DMS53 (cell line): ENCODE results near the gene SLC7A1.
"Not testable (repeated sequence)": the region's sequence is repeated elsewhere in the genome, so short reads cannot be mapped to it uniquely, and the experiment has no call there.

ENCODE experiments used
- DNase-seq: peaks from one replicate; lab custom pipeline; 2025; lab: John Stamatoyannopoulos, UW

SLC7A1 gene

GRCh38 chr13:29595380-29596063, at the start of gene SLC7A1:
Gene SLC7A1, minus strand, starts transcription at chr13:29595688. Its CDS starts 59,500 bp downstream, at chr13:29536188.
- DNase-seq, result peak; percentile 97

GRCh38 chr13:29640665-29641064, 45.2 kb upstream of the SLC7A1 start:
- DNase-seq, result no peak

DNA sequence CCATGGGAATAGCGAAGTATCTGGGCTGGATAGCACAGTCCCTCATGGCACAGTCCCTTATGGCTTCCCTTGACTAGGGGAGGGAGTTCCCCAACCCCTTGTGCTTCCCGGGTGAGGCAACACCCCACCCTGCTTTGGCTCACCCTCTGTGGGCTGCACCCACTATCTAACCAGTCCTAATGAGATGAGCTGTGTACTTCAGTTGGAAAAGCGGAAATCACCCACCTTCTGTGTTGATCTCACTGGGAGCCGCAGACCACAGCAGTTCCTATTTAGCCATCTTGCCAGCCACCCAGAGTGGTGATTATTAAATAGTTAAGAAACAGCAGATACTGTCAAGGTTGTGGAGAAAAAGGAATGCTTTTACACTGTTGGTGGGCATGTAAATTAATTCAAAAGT, 41.3 kb upstream of the SLC7A1 start:
- not testable (repeated sequence) for DNase-seq

GRCh38 chr13:29624997-29625396, 29.5 kb upstream of the SLC7A1 start:
- DNase-seq, result no peak

GRCh38 chr13:29621841-29622240, 26.4 kb upstream of the SLC7A1 start:
- no peak for DNase-seq

GRCh38 chr13:29621051-29621800, 25.7 kb upstream of the SLC7A1 start:
- peak; percentile 3 for DNase-seq

DNA sequence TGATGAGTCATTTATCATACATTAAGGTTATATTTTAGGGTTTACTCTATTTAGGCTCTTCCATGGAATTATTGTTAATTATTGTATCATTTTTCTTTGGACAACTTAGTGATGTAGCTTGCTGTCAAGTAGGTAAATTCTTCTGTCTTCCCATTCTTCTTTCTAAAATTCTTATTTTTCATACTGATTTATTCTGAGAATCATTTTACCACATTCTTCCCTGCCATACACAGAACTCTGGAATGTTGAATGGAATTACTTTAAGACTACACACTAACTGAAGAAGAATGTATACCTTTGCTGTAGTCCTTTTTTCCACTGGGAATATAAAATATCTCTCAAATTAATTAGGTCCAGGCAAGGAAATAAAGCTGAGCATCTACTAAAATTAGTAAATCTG, 24.5 kb upstream of the SLC7A1 start:
- no peak for DNase-seq

DNA sequence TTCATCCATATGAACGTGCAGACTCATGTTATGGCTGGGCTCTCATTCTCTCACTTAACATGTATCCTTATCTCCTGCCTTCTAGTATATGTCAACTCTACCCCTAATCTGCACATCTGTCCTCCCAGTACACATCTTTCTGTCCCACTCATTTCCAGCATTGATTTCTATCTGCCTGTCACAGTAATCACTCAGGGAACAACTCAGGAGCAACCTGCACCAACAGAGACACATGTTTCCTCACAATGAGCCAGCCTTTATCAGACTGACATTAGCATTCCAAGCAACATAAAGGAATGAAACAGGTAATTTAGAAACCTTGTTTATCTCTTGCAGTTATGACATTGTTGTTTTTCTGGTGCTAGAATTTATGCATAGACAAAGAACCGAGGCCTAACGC, 17.6 kb upstream of the SLC7A1 start:
- no peak for DNase-seq

DNA sequence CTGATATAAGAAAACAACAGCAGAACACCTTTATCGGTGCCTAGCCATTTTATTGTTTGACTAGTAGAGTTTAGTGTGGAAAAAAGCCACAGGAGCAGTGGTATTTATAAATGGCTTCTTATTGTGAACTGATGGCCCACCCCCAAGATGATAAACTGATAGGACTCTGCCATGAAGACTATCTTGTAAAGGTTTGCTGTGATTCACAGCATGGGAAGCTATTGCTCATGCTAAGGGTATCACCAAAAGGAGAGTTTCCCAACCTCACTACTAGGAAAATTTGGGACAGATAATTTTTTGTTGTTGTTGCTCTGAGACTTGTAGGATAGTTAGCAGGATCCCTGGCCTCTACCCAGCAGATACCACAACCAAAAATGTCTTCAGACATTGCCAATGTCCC, 12.0 kb upstream of the SLC7A1 start:
- no peak for DNase-seq

GRCh38 chr13:29605860-29606526, 10.5 kb upstream of the SLC7A1 start:
- no peak for DNase-seq

- no peak for DNase-seq
Observed at GRCh38 chr13:29598321-29598720, 2.8 kb upstream of the SLC7A1 start.

- DNase-seq, result no peak
Observed at GRCh38 chr13:29597706-29598105, 2.2 kb upstream of the SLC7A1 start.

DNA sequence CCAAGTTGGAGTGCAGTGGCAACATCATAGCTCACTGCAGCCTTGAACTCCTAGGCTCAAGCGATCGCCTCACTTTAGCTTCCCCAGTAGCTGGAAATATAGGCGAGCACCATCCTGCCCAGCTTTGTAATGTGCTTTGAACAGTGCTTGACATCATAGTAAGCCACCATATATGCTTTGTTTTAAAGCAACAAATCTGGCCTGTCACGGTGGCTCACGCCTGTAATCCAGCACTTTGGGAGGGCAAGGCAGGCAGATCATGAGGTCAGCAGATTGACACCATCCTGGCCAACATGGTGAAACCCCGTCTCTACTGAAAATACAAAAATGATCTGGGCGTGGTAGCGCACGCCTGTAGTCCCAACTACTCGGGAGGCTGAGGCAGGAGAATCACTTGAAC, 1.8 kb upstream of the SLC7A1 start:
- DNase-seq, result no peak

- DNase-seq, result no peak
Observed at GRCh38 chr13:29596064-29596418, 553 bp upstream of the SLC7A1 start.

DNA sequence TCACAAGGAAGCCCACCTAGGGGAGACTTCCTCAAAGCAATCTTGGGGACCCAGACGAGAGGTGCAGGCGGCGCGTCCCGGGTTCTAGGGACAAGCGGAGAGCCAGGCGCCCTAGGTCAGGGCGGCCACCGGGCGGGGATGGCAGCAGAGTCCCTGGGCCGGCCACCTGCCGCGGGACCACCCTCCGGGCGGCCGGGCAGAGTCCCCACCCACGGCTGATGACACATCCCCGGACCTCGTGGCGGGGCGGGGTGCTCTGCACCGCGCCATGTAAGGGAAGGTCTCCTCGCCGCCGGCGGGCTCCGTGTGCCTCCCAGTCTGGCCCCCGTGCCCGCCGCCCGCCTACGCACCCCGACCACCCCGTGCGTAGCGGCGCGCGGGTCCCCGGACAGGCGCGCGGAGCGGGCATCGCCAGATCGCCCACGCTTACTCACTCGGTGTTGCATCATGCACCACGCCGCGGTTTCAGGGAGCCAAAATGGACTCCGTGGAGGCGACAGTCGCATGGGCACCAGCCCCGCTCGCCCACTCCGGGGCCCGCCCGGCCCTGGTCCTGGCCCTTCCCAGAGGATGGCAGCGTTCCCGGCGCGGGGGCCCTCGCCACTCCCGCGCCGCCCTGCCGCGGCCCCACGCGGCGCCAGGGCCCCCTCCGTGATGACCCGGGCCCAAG, 643 bp downstream of the SLC7A1 start:
- DNase-seq, result peak; percentile 83

DNA sequence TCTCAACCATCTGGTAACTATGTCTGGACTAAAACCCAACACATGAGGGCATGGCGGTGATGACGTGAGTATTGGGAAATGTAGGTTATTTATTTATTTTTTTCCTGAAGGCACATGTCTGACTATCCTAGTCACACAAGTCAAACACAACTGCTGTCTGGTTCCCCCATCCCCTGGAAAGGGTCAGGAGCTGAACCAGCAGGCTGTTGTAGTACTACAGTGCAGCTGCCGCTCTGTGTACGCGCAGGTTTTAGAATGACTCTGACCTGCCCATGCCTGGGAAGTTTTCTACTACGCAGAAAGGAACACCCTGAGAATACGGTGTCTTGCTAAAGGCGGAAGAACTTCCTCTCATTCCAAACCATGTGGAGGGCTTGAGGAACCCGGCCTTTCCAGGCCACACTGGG, 1.2 kb downstream of the SLC7A1 start:
- DNase-seq, result peak; percentile 87

DNA sequence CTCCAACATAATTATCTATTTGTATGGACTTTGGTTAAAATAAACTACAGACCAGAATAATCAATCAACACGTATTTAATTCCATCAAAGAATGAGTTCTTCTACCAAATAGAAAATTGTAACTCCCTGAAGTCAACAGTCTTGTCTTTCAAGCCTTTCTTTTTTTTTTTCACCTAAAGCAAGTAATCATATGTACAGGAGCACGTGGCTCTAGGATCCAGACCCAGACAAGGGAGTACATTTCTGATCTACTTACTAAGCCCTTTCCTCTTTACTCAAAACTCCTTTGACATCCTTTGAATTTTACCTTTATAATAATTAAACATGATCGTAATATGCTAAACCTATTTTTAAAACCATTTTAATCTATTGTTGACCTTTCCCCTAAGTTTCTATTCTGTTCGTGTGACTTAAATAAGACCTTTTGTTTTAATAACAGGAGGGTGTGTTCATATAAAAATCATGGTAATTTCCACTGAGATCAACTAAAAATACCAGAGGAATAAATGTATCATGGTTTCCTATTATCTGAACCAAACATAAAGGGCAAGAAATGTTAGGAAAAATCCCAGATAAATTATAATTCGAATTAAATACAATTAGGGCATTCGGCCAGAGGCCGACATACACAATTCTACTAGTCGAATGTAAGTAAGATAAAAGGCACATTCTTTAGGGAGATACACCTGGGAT, 1.7 kb downstream of the SLC7A1 start:
- no peak for DNase-seq

DNA sequence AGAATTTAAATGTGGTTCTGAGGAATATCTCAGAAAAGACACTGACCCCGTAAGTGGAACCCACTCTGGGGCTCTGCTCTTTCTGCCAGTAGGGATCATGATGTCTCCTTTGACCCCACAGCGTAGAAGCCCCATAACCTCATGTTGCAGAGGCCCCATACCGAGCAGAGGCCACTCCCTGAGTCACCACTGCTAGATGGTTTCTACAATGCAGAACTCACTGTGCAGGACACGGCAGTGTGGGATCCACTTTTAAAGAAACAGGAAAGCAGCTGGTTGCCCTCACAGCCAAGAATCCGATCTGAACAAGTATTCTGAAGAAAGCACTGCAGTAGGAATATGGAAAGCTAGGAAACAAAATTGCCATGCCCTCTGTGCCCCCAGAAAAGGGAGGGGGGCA, 4.2 kb downstream of the SLC7A1 start:
- no peak for DNase-seq

GRCh38 chr13:29589967-29590366, 5.5 kb downstream of the SLC7A1 start:
- no peak for DNase-seq

GRCh38 chr13:29589234-29589633, 6.3 kb downstream of the SLC7A1 start:
- DNase-seq, result no peak

DNA sequence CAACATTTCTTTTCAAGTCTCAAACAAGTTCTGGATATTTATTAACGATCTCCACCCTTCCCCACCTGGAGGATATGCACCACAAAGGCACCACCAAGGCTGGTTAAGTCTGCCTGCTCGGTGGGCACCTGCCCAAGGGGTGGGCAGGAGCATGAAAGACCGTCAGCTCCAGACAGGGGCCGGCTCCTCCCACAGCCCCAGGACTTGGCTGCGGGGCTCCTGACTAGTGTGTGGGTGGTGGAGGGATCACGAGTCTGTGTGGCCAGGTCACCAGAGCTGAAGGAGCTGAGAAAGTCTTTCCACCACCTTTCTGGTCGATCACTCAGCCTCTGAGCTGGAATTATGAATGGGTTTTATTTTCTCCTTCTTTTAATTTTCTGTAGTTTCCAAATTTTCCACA, 7.8 kb downstream of the SLC7A1 start:
- no peak for DNase-seq
